Astrocyte (in vitro differentiated cells and primary cell): ENCODE measurements around the gene RIMBP2. TPM values are rescaled to one million over a fixed set of nuclear protein-coding genes. Genes with fewer than 3 reads are reported as not detected.

Experiments used
- DNase-seq: peaks from one replicate; pipeline ENCODE4 v3.0.0-alpha.2; 2010; ENCODE audit warnings: low read depth
- FAIRE-seq: peaks from 2 replicates; lab custom pipeline; 2011; peaks lifted over from hg19 to GRCh38; lab: Jason Lieb, UNC
- H2AFZ ChIP-seq: 2 replicates; pipeline ENCODE4 v1.6.0; 2012; ENCODE audit warnings: low read depth, low read length, inconsistent platforms
- H3K27ac ChIP-seq: 2 replicates; pipeline ENCODE4 v1.5.1; 2011; ENCODE audit warnings: low read depth, low read length, inconsistent platforms
- H3K27me3 ChIP-seq: 2 replicates; pipeline ENCODE4 v1.6.0; 2011; ENCODE audit warnings: low read length, inconsistent platforms; ENCODE audit not compliant: insufficient read depth
- H3K36me3 ChIP-seq: 2 replicates; pipeline ENCODE4 v1.5.1; 2011; ENCODE audit warnings: low read length, inconsistent platforms; ENCODE audit not compliant: insufficient read depth
- H3K4me1 ChIP-seq: 2 replicates; pipeline ENCODE4 v1.5.1; 2011; ENCODE audit warnings: low read length, inconsistent platforms; ENCODE audit not compliant: insufficient read depth
- H3K4me2 ChIP-seq: 2 replicates; pipeline ENCODE4 v1.6.0; 2012; ENCODE audit warnings: low read length, inconsistent platforms
- H3K4me3 ChIP-seq: 2 replicates; pipeline ENCODE4 v1.5.1; 2011; ENCODE audit warnings: low read depth, mild to moderate bottlenecking, low read length, inconsistent platforms; ENCODE audit not compliant: insufficient read depth
- H3K79me2 ChIP-seq: 2 replicates; pipeline ENCODE4 v1.6.0; 2012; ENCODE audit warnings: mild to moderate bottlenecking, low read length, inconsistent platforms; ENCODE audit not compliant: insufficient read depth
- H3K9ac ChIP-seq: 2 replicates; pipeline ENCODE4 v1.6.0; 2012; ENCODE audit warnings: mild to moderate bottlenecking, low read length, inconsistent platforms
- H3K9me3 ChIP-seq: 2 replicates; pipeline ENCODE4 v1.5.1; 2012; ENCODE audit warnings: low read depth, mild to moderate bottlenecking, low read length, inconsistent platforms; ENCODE audit not compliant: insufficient read depth
- H4K20me1 ChIP-seq: 2 replicates; pipeline ENCODE4 v1.6.0; 2012; ENCODE audit warnings: low read length, inconsistent platforms; ENCODE audit not compliant: insufficient read depth
- H3K27ac Mint-ChIP-seq: one replicate; pipeline ENCODE4 v1.8.0; 2021; ENCODE audit warnings: mild to moderate bottlenecking, mixed read lengths; ENCODE audit not compliant: unreplicated experiment
- H3K27me3 Mint-ChIP-seq: one replicate; pipeline ENCODE4 v1.8.0; 2021; ENCODE audit warnings: low read depth, mixed read lengths; ENCODE audit not compliant: unreplicated experiment
- H3K36me3 Mint-ChIP-seq: one replicate; pipeline ENCODE4 v1.8.0; 2021; ENCODE audit warnings: low read depth, mixed read lengths; ENCODE audit not compliant: unreplicated experiment
- H3K4me1 Mint-ChIP-seq: one replicate; pipeline ENCODE4 v1.8.0; 2021; ENCODE audit warnings: low read depth, mixed read lengths; ENCODE audit not compliant: unreplicated experiment
- H3K4me3 Mint-ChIP-seq: one replicate; pipeline ENCODE4 v1.8.0; 2021; ENCODE audit warnings: mild to moderate bottlenecking, moderate library complexity, mixed read lengths; ENCODE audit not compliant: unreplicated experiment
- H3K9me3 Mint-ChIP-seq: one replicate; pipeline ENCODE4 v1.8.0; 2021; ENCODE audit warnings: mild to moderate bottlenecking, mixed read lengths; ENCODE audit not compliant: unreplicated experiment
- EZH2 ChIP-seq: IDR thresholded peaks from 2 replicates; pipeline ENCODE4 v1.6.1; 2012; ENCODE audit warnings: mild to moderate bottlenecking, low read length, inconsistent platforms; ENCODE audit not compliant: insufficient read depth
- total RNA-seq: library from RNA; stranded (reverse); gene quantifications from 2 replicates; pipeline ENCODE4 v1.2.1, GENCODE V29; 2021
- TF ChIP-seq, protein P1 (sequence below): IDR thresholded peaks from 2 replicates; pipeline ENCODE4 v1.5.1; 2011; ENCODE audit warnings: low read depth, mild to moderate bottlenecking, inconsistent platforms, low read length, moderate library complexity; ENCODE audit not compliant: insufficient read depth

RIMBP2 gene
- total RNA-seq, 1 donor from 2014 or later: 2.2 TPM

GRCh38 chr12:130490674-130491073 is 225.4 kb downstream of the RIMBP2 start:
- Histone ChIP-seq H3K4me1 (no peaks in the 10 kb centered on the region), H3K79me2 (no peaks in the 10 kb centered on the region), H4K20me1 (no peaks in the 10 kb centered on the region), H3K36me3 (no peaks in the 10 kb centered on the region), H3K27ac (no peak overlapping the region), H3K9me3 (peaks cover 6% of the 10 kb centered on the region), H2AFZ (no peak overlapping the region), H3K9ac (no peak overlapping the region), H3K4me3 (no peak overlapping the region), H3K27me3 (no peaks in the 10 kb centered on the region), H3K4me2 (no peak overlapping the region)
- FAIRE-seq: no peak
- no peak overlapping the region for H3K4me3 Mint-ChIP-seq
- peaks cover 13% of the 10 kb centered on the region for H3K9me3 Mint-ChIP-seq
- no peak for DNase-seq
- H3K36me3 Mint-ChIP-seq: peaks cover 2% of the 10 kb centered on the region
- H3K27ac Mint-ChIP-seq: no peak overlapping the region
- no peak for TF ChIP-seq EZH2
- TF ChIP-seq, protein P1, sequence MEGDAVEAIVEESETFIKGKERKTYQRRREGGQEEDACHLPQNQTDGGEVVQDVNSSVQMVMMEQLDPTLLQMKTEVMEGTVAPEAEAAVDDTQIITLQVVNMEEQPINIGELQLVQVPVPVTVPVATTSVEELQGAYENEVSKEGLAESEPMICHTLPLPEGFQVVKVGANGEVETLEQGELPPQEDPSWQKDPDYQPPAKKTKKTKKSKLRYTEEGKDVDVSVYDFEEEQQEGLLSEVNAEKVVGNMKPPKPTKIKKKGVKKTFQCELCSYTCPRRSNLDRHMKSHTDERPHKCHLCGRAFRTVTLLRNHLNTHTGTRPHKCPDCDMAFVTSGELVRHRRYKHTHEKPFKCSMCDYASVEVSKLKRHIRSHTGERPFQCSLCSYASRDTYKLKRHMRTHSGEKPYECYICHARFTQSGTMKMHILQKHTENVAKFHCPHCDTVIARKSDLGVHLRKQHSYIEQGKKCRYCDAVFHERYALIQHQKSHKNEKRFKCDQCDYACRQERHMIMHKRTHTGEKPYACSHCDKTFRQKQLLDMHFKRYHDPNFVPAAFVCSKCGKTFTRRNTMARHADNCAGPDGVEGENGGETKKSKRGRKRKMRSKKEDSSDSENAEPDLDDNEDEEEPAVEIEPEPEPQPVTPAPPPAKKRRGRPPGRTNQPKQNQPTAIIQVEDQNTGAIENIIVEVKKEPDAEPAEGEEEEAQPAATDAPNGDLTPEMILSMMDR: no peak
- peaks cover 10% of the 10 kb centered on the region for H3K27me3 Mint-ChIP-seq
- H3K4me1 Mint-ChIP-seq: no peaks in the 10 kb centered on the region

- H3K27me3 ChIP-seq: no peaks in the 10 kb centered on the region
- no peak overlapping the region for H3K27ac ChIP-seq
- Mint-ChIP-seq H3K36me3 (peaks cover 2% of the 10 kb centered on the region), H3K27ac (no peak overlapping the region), H3K4me1 (no peaks in the 10 kb centered on the region), H3K9me3 (peaks cover 12% of the 10 kb centered on the region), H3K27me3 (peaks cover 10% of the 10 kb centered on the region), H3K4me3 (no peak overlapping the region)
- no peak overlapping the region for H2AFZ ChIP-seq
- FAIRE-seq (no peak), DNase-seq (no peak)
- H3K4me1 ChIP-seq: no peaks in the 10 kb centered on the region
- H3K79me2 ChIP-seq: no peaks in the 10 kb centered on the region
- no peak for TF ChIP-seq EZH2
- TF ChIP-seq, protein P1: no peak
- H3K9me3 ChIP-seq: peaks cover 4% of the 10 kb centered on the region
- H3K4me3 ChIP-seq: no peak overlapping the region
- H4K20me1 ChIP-seq: no peaks in the 10 kb centered on the region
- H3K4me2 ChIP-seq: no peak overlapping the region
- no peaks in the 10 kb centered on the region for H3K36me3 ChIP-seq
- H3K9ac ChIP-seq: no peak overlapping the region
Observed at GRCh38 chr12:130489293-130489692, 226.8 kb downstream of the RIMBP2 start.

DNA sequence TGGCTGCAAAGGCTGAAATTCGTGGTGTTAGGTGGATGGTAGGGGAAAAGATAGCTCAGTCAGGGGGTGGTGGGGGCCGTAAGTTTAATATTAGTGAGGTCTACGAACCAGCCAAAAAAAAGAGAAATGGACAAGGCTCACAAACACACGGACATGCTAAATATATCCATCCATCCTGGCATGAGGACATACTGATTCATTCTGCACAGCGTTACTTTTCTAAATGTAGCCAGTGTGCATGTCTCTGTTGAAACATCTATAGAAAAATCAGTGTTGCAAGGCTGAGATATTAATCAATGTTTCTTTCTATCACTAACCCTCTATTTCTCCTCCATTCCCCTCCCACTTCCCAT is 227.8 kb downstream of the RIMBP2 start:
- Histone ChIP-seq H4K20me1 (no peaks in the 10 kb centered on the region), H3K4me1 (no peaks in the 10 kb centered on the region), H3K27me3 (no peaks in the 10 kb centered on the region), H3K9me3 (peaks cover 4% of the 10 kb centered on the region), H3K36me3 (no peaks in the 10 kb centered on the region), H2AFZ (no peak overlapping the region), H3K4me2 (no peak overlapping the region), H3K27ac (no peak overlapping the region), H3K79me2 (no peaks in the 10 kb centered on the region), H3K9ac (no peak overlapping the region), H3K4me3 (no peak overlapping the region)
- no peak overlapping the region for H3K4me3 Mint-ChIP-seq
- no peak overlapping the region for H3K27ac Mint-ChIP-seq
- FAIRE-seq: no peak
- H3K9me3 Mint-ChIP-seq: peaks cover 12% of the 10 kb centered on the region
- no peak for DNase-seq
- H3K27me3 Mint-ChIP-seq: peaks cover 10% of the 10 kb centered on the region
- TF ChIP-seq, protein P1: no peak
- peaks cover 2% of the 10 kb centered on the region for H3K36me3 Mint-ChIP-seq
- no peaks in the 10 kb centered on the region for H3K4me1 Mint-ChIP-seq
